K562 (cell line): ENCODE results near the gene SPINT2. TPM values are rescaled to one million over a fixed set of nuclear protein-coding genes. Genes with fewer than 3 reads are reported as not detected.

Source experiments
- ATAC-seq: fragments of 200-7000 bp; cut with Tn5 transposase; 3 replicates; pipeline ENCODE4 v1.9.1; 2020; ENCODE audit warnings: moderate library complexity
- BruUV-seq: library from RNA; stranded (reverse); fragments of 400-500 nt; replicated peaks from 2 replicates; lab custom pipeline; 2021; lab: Mats Ljungman, UMichigan
- CTCF ChIA-PET: fragments of 300-600 bp; formaldehyde crosslinking; extraction: SDS; loops from one replicate; lab custom pipeline; 2021; ENCODE audit warnings: low intra/inter-chr PET ratio; lab: Yijun Ruan, JAX
- POLR2A ChIA-PET: fragments of 300-600, 350-650 bp; sonication (Branson Sonifier 250); formaldehyde crosslinking; extraction: SDS; loops from one replicate; lab custom pipeline; 2021; ENCODE audit warnings: antibody characterized with exemption, inconsistent platforms; lab: Yijun Ruan, JAX
- DNase-seq, 4 experiments: peaks; one replicate each; pipeline versions ENCODE4 v3.0.0 to v3.0.0-alpha.2; 2011 to 2018; ENCODE audit warnings: low spot score in 3 of 4, mixed read lengths in 3 of 4; ENCODE audit errors: extremely low read depth in 1 of 4
- FAIRE-seq: peaks from 2 replicates; lab custom pipeline; 2011; peaks lifted over from hg19 to GRCh38; lab: Jason Lieb, UNC
- H2AFZ ChIP-seq: 2 replicates; pipeline ENCODE4 v1.6.0; 2011; ENCODE audit warnings: low read depth, low read length, control low read depth, inconsistent platforms
- H3K27ac ChIP-seq: fragments of 200-600 bp; 3 replicates; pipeline ENCODE4 v1.8.0; 2011; ENCODE audit warnings: low read depth, mild to moderate bottlenecking, control low read depth, inconsistent platforms, low read length, moderate library complexity, mixed read lengths; ENCODE audit errors: extremely low read depth
- H3K27me3 ChIP-seq, 2 experiments: fragments of 300-600 bp in 1 of 2; 2 replicates in 1 of 2; 3 replicates in 1 of 2; pipeline versions ENCODE4 v1.6.0 to v1.8.0; 2011; ENCODE audit warnings: inconsistent platforms in 2 of 2, low read length in 2 of 2, mild to moderate bottlenecking in 1 of 2, mixed read lengths in 1 of 2, moderate library complexity in 1 of 2; ENCODE audit not compliant: control insufficient read depth in 2 of 2, insufficient read depth in 2 of 2
- H3K36me3 ChIP-seq: fragments of 300-600 bp; 3 replicates; pipeline ENCODE4 v1.8.0; 2011; ENCODE audit warnings: mild to moderate bottlenecking, low read length, inconsistent platforms; ENCODE audit not compliant: control insufficient read depth, insufficient read depth
- H3K4me1 ChIP-seq, 2 experiments: fragments of 200-600 bp in 1 of 2; replicated peaks in 1 of 2; 2 replicates in 1 of 2; 3 replicates in 1 of 2; pipeline versions ENCODE4 v1.5.1 to v1.8.0; 2011; ENCODE audit warnings: inconsistent platforms in 2 of 2, low read length in 2 of 2, mild to moderate bottlenecking in 1 of 2, mixed read lengths in 1 of 2, moderate library complexity in 1 of 2; ENCODE audit not compliant: control insufficient read depth in 2 of 2, insufficient read depth in 2 of 2
- H3K4me2 ChIP-seq: 2 replicates; pipeline ENCODE4 v1.6.1; 2011; ENCODE audit warnings: low read length, control low read depth, inconsistent platforms, mixed read lengths; ENCODE audit not compliant: insufficient read depth
- H3K4me3 ChIP-seq: fragments of 200-600 bp; sonication (generic), shearing (Covaris generic); 2 replicates; pipeline ENCODE4 v1.5.1; 2016; ENCODE audit warnings: control low read depth, inconsistent platforms
- H3K79me2 ChIP-seq: fragments of 200-600 bp; 3 replicates; pipeline ENCODE4 v1.8.0; 2011; ENCODE audit warnings: low read length, inconsistent platforms; ENCODE audit not compliant: control insufficient read depth, insufficient read depth
- H3K9ac ChIP-seq, 2 experiments: 2 replicates each; pipeline versions ENCODE4 v1.6.0 to v1.6.1; 2011; ENCODE audit warnings: low read depth in 2 of 2, low read length in 2 of 2, control low read depth in 1 of 2, inconsistent platforms in 1 of 2, mild to moderate bottlenecking in 1 of 2, mixed read lengths in 1 of 2; ENCODE audit not compliant: insufficient read depth in 1 of 2
- H3K9me1 ChIP-seq: one replicate; pipeline ENCODE4 v1.6.0; 2011; ENCODE audit warnings: inconsistent platforms, mild to moderate bottlenecking, low read length, moderate library complexity; ENCODE audit not compliant: control insufficient read depth, insufficient read depth
- H3K9me3 ChIP-seq: replicated peaks from 2 replicates; pipeline ENCODE4 v1.5.1; 2011; ENCODE audit warnings: low read depth, low read length, inconsistent platforms; ENCODE audit not compliant: control insufficient read depth, insufficient read depth
- H4K20me1 ChIP-seq: replicated peaks from 2 replicates; pipeline ENCODE4 v1.6.1; 2011; ENCODE audit warnings: low read length, inconsistent platforms, mixed read lengths; ENCODE audit not compliant: control insufficient read depth, insufficient read depth
- ATF3 ChIP-seq, 2 experiments: fragments of 450-650 bp in 1 of 2; sonication (generic) in 1 of 2; formaldehyde crosslinking in 1 of 2; IDR thresholded peaks in 1 of 2; conservative IDR thresholded peaks in 1 of 2; 2 replicates each; pipeline versions ENCODE4 v1.6.1 to v1.8.1; 2016 to 2023; ENCODE audit warnings: mild to moderate bottlenecking in 2 of 2, moderate library complexity in 2 of 2, inconsistent platforms in 1 of 2, missing genetic modification reagents in 1 of 2
- ATF7 ChIP-seq: fragments of 450-650 bp; IDR thresholded peaks from 2 replicates; pipeline ENCODE4 v1.7.1; 2014; ENCODE audit warnings: mild to moderate bottlenecking, moderate library complexity
- CEBPG ChIP-seq, 3 experiments: fragments of 200-800 bp in 1 of 3; sonication (Bioruptor generic) in 1 of 3; sonication (generic) in 1 of 3; formaldehyde crosslinking in 1 of 3; IDR thresholded peaks in 2 of 3; conservative IDR thresholded peaks in 1 of 3; 2 replicates each; pipeline versions ENCODE4 v1.6.1 to v1.8.0; 2016 to 2022; ENCODE audit warnings: missing compliant biosample characterization in 2 of 3, missing genetic modification characterization in 2 of 3, mild to moderate bottlenecking in 1 of 3, missing genetic modification reagents in 1 of 3
- ELK3 ChIP-seq: fragments of 450-650 bp; formaldehyde crosslinking; IDR thresholded peaks from 2 replicates; pipeline ENCODE4 v1.4.0; 2020; ENCODE audit warnings: mild to moderate bottlenecking
- KDM1A ChIP-seq, 2 experiments: fragments of 450-650 bp; IDR thresholded peaks; 2 replicates each; pipeline ENCODE4 v1.6.1; 2016; ENCODE audit warnings: mild to moderate bottlenecking in 2 of 2
- MEF2D ChIP-seq: conservative IDR thresholded peaks from 2 replicates; pipeline ENCODE4 v1.6.1; 2016; ENCODE audit warnings: low read depth, missing genetic modification characterization, missing compliant biosample characterization
- MXI1 ChIP-seq: IDR thresholded peaks from 2 replicates; pipeline ENCODE4 v1.6.1; 2011; ENCODE audit warnings: low read depth, mild to moderate bottlenecking, improper control_type of control experiment, low read length
- NFE2 ChIP-seq: IDR thresholded peaks from 2 replicates; pipeline ENCODE4 v1.6.1; 2014; ENCODE audit warnings: antibody characterized with exemption, low read depth
- PKNOX1 ChIP-seq: fragments of 450-650 bp; IDR thresholded peaks from 2 replicates; pipeline ENCODE4 v1.6.1; 2016
- PTBP1 ChIP-seq: fragments of 200-400 bp; formaldehyde crosslinking; IDR thresholded peaks from 2 replicates; pipeline ENCODE4 v1.6.1; 2017; ENCODE audit warnings: low read depth, low read length
- RBBP5 ChIP-seq: fragments of 200-600 bp; sonication (generic); IDR thresholded peaks from 2 replicates; pipeline ENCODE4 v1.6.1; 2012; ENCODE audit warnings: borderline replicate concordance, mild to moderate bottlenecking, low read length, control low read depth, inconsistent platforms; ENCODE audit not compliant: insufficient read depth, poor library complexity, severe bottlenecking
- SRSF3 ChIP-seq: fragments of 200-400 bp; formaldehyde crosslinking; IDR thresholded peaks from 2 replicates; pipeline ENCODE4 v1.6.1; 2016; ENCODE audit warnings: mild to moderate bottlenecking, low read length, moderate library complexity; ENCODE audit not compliant: insufficient read depth
- XRCC3 ChIP-seq: fragments of 450-650 bp; IDR thresholded peaks from 2 replicates; pipeline ENCODE4 v1.6.1; 2017; ENCODE audit warnings: mild to moderate bottlenecking, moderate library complexity
- ZBTB7A ChIP-seq: IDR thresholded peaks from 2 replicates; pipeline ENCODE4 v1.6.1; 2011; ENCODE audit warnings: low read depth, mild to moderate bottlenecking, low read length, moderate library complexity, borderline replicate concordance; ENCODE audit not compliant: control insufficient read depth
- ZNF282 ChIP-seq: sonication (generic); formaldehyde crosslinking; IDR thresholded peaks from 2 replicates; pipeline ENCODE4 v1.8.1; 2023; ENCODE audit warnings: missing genetic modification reagents
- ZNF764 ChIP-seq: fragments of 250-450 bp; sonication (Bioruptor Pico); IDR thresholded peaks from 2 replicates; pipeline ENCODE4 v1.4.0; 2020; ENCODE audit warnings: low read depth, mild to moderate bottlenecking, moderate library complexity
- WGBS: fragments of 100-300 bp; shearing (Covaris generic); methylation state at CpG from one replicate; pipeline ENCODE4 v1.1.6; 2016; ENCODE audit warnings: low coverage, mixed read lengths; ENCODE audit not compliant: insufficient coverage; ENCODE audit errors: missing lambda C conversion rate; 5-methylcytosine and 5-hydroxymethylcytosine counted together
- in situ Hi-C: fragments of 300-500 bp; cut with MboI; formaldehyde crosslinking; loops from 4 replicates; pipeline ENCODE4 v1.15.0; 2018; ENCODE audit warnings: inconsistent platforms, mixed read lengths
- intact Hi-C: fragments of 100-400 bp; cut with micrococcal nuclease; formaldehyde crosslinking; loops from 2 replicates; pipeline ENCODE4 v1.14.2; 2022
- polyA plus RNA-seq, 8 experiments: library from polyadenylated mRNA; depleted of rRNA in 4 of 8; stranded (reverse) in 5 of 8; unstranded in 3 of 8; fragments of >200 nt; fragmentation: Nextera tagmentation in 2 of 8; fragmentation: Illumina TruSeq in 1 of 8; extraction: Ambion mirVana in 2 of 8; extraction: Trizol in 1 of 8; gene quantifications; 2 replicates each; pipeline versions ENCODE4 v1.2.1 to v1.2.3, GENCODE V29; 2011 to 2014; ENCODE audit warnings: inconsistent platforms in 1 of 8, missing spikeins in 1 of 8
- total RNA-seq, 7 experiments: library from RNA; depleted of rRNA in 6 of 7; stranded (reverse); fragments of >200 nt in 6 of 7; fragmentation: Illumina TruSeq in 2 of 7; extraction: Trizol in 2 of 7; gene quantifications; 2 replicates each; pipeline versions ENCODE4 v1.2.1 to v1.2.3, GENCODE V29; 2011 to 2021; ENCODE audit warnings: low replicate concordance in 1 of 7

The SPINT2 gene
- total and polyA plus RNA-seq, 9 of the 15 experiments (the other 6 are each of a cell fraction or from before 2014, with no cell fraction given) = 0.65 to 4.5 (median 3.4) TPM

GRCh38 chr19:38228491-38229439 is 35.6 kb upstream of the SPINT2 start:
- CTCF ChIA-PET = no interaction called here
- TF ChIP-seq PKNOX1 (peak; percentile 37; the same call in 1 of the 2 replicates), CEBPG (CRISPR knock-in tag; IDR thresholded peaks at IDR 0.05) (no peak), CEBPG (tag; conservative IDR thresholded peaks at IDR 0.05 in 1 of 2, IDR thresholded peaks at IDR 0.05 in 1 of 2) (no peak), ELK3 (CRISPR knock-in tag) (no peak), ZNF282 (no peak), PTBP1 (no peak), ZBTB7A (peak; percentile 81), NFE2 (no peak), ATF3 (IDR thresholded peaks at IDR 0.05) (no peak), ATF3 (CRISPR knock-in tag; conservative IDR thresholded peaks at IDR 0.05) (no peak), MXI1 (no peak), XRCC3 (no peak), SRSF3 (no peak), KDM1A (IDR thresholded peaks at IDR 0.05) (0 out of 4 replicates have a peak, but pooled peaks have one; percentile 6 to 23), ZNF764 (no peak), RBBP5 (peak; percentile 18), ATF7 (no peak), MEF2D (tag) (no peak)

More at GRCh38 chr19:38228491-38229439, 35.6 kb upstream of the SPINT2 start:
- peak overlapping the region; percentile 33 for H3K4me2 ChIP-seq
- no peaks in the 10 kb centered on the region for H3K79me2 ChIP-seq
- peaks cover 2 to 6% of the 10 kb centered on the region in 2 experiments; a peak in 2 of 5 replicates for H3K27me3 ChIP-seq
- H3K9me1 ChIP-seq = no peaks in the 10 kb centered on the region
- H2AFZ ChIP-seq = peak overlapping the region; percentile 47; the same call in 1 of the 2 replicates
- peak overlapping the region; percentile 34 for H3K4me3 ChIP-seq
- peak; percentile 55 to 76 (median 66) for DNase-seq
- peaks cover 4 to 42% of the 10 kb centered on the region in 2 experiments; a peak in 4 of 5 replicates for H3K4me1 ChIP-seq
- no peaks in the 10 kb centered on the region for H3K36me3 ChIP-seq
- H3K9me3 ChIP-seq = no peaks in the 10 kb centered on the region
- ATAC-seq = no peak
- H3K27ac ChIP-seq = no peak overlapping the region
- peak overlapping the region in 1 of 2 experiments; percentile 74; a peak in 2 of 4 replicates for H3K9ac ChIP-seq
- H4K20me1 ChIP-seq = no peaks in the 10 kb centered on the region
- 2% methylated on average over 20 of the region's 80 CpGs for WGBS
- in situ Hi-C loops (loop anchor here (5.0 to 10.0 kb wide), 2 partner anchors 304 to 326 kb away; no protein-coding TSS in a partner anchor), intact Hi-C loops (loop anchor here (2.0 to 5.0 kb wide), 2 partner anchors 86 to 326 kb away; no protein-coding TSS in a partner anchor)
- no TSS peak for BruUV-seq
- POLR2A ChIA-PET = no interaction called here
- no peak for FAIRE-seq
